ENCODE data around the gene AKR7A2.

Gene AKR7A2

GRCh38 chr1:19311931-19312781 is at the start of gene AKR7A2, which contains the start of gene SLC66A1:
Gene AKR7A2 (minus strand): TSS chr1:19312144. CDS start chr1:19312124, 20 bp downstream.
Gene SLC66A1 (plus strand): TSS chr1:19312326. CDS start chr1:19317678, 5,352 bp downstream.
- DNase-seq (ENCODE audit: low spot score), result peak; percentile 100

- DNase-seq (ENCODE audit: low spot score), result no peak
Measured at GRCh38 chr1:19360843-19361610, 49.1 kb upstream of the AKR7A2 start.

- no peak for DNase-seq (ENCODE audit: low spot score)
Measured at GRCh38 chr1:19360432-19360831, 48.5 kb upstream of the AKR7A2 start.

DNA sequence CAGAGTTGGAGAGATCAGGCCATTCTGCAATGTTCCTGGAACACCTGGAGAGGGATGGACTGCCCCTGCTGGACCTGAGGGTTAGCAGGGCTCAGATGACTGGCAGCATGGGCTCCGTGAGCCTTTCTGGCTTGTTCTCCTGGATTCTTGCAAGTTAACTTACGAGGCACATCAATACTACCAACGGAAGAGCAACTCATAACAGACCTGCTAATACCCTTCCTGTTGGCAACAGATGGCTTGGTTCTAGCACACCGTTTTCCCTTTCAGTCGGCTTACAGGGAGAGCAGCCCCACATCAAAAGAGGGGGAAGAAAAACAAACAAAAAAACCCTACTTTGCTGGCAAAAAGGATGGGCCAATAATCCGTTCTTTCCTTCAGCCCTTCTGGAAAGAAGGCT is 48.1 kb upstream of the AKR7A2 start:
- DNase-seq (ENCODE audit: low spot score), result no peak

- DNase-seq (ENCODE audit: low spot score), result no peak
Measured at GRCh38 chr1:19359357-19359756, 47.4 kb upstream of the AKR7A2 start.

DNA sequence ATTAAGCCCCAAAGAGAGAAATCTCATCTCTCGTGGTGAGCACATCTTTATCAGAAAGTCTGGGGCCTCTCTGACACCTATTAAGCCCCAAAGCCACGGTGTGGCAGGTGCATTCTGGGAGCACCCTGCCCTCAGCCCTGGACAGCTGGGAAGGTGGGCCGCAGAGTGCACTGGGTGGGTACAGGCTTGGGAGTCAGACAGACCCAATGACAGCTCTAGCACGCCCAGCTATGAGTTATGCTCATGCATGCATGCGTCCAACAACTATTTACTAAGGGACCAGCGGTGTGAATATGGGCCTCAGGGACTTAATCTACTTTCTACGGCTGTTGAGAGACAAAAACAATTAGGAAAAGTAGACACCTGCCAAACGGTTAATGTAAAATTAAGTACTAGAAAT is 46.8 kb upstream of the AKR7A2 start:
- DNase-seq (ENCODE audit: low spot score), result no peak

DNA sequence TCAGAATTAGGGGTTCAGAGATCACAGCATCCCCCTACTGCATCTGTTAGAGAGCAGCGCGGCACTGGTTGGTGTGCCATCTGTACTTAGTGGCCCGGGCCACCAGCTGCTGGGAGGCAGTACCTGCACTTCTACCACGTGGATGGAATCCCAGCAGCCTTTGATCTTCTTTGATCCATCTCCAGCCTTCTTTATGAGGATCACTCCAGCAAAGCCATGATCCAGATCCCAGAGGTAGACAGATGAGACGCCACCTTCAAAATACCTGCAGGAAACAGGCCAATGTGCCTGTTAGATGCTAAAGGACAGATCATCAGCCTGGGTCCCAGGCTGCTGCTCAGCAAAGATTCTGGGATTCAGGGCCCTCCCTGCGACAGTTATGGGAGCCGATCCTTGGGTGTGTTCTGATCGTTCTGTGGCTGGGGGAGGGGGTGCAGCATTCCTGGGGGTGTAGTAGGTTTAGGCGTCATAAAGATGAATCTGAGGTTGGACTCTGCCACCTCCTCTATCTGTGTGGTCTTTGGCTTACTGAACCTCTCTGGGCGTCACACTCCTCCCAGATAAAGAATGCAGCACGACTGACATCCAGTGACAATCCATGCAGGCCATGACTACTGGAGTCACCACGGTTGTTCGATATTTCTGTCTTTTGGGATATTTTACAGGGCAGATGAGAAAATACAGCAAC is 45.5 kb upstream of the AKR7A2 start:
- DNase-seq (ENCODE audit: low spot score), result no peak

GRCh38 chr1:19356266-19356665 is 44.3 kb upstream of the AKR7A2 start:
- DNase-seq (ENCODE audit: low spot score), result no peak

DNA sequence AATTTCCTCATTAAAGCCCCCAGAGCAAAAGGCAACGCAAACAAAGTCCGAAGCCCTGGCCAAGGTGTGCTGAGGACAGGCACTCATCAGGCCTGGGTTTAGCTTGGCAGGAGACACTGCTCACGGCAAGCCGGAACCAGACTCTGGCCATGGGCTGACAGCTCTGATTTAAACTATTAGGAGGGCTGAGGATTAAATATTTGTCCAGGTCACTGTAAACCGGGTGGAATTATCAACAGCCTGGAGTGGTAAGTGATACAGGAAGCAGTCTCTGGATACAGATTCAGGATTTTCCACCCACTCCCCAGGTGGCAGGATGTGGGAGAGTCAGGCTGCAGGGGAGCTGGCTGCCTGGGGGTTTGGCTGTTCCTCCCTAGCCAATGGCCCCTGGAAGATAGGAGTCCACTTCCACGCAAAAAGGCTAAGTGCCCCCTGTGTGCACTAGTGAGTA is 42.6 kb upstream of the AKR7A2 start:
- no peak for DNase-seq (ENCODE audit: low spot score)

DNA sequence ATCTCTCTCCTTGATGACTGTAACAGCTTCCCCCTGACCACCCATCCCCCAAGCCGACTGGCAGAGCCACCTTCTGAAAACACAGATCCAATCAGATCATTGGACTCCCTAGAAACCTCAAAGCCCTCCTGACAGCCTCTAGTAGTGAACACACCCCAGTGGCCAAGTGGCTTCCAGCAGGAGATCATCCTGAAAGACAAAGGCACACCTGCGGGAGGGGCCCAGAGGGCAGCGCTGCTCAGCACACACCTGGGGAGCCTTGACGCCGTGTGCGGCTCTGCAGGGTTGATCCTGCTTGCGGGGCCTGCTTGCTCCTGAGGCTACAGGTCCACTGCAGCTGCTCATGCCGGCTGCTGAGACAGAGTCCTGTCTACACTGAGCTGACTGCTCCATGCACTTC is 41.7 kb upstream of the AKR7A2 start:
- DNase-seq (ENCODE audit: low spot score), result peak; percentile 81

DNA sequence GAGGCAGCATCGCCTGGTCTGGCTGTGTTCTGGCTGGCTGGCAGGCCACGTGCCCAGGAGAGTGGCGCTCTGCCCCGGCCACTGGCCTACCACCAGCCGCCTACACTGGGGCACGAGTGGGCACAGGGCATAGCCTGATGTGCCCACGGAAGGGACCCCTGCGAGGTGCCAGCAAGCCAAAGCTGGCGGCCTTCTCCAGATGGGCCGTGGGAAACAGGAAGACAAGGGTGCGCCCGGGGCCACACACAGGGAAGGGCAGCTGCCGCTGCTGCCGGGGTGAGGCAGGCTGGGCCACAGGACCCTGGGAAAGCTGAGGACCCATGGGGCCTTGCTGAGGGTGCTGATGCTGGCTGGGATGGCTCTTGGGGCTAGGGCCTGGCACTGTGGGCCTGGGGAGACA is 40.9 kb upstream of the AKR7A2 start:
- no peak for DNase-seq (ENCODE audit: low spot score)

DNA sequence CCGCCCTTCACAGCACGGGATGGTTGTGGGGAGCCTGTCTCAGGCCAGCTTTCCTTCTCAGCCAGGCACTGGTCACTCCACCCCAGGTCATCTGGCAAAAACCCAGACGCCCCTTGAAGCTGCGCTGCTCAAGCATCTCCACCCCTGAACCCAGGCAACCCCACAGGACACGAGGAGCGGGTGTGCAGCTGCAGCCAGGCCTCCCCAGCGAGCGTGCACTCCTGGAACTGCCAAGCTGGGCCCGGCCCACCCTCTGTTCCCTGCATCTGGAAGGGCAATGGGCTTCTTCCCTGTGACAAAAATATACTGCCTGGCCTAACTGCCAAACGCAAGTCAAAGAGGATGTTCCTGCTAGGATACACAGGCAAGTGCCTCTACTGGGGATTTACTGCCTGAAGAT is 39.9 kb upstream of the AKR7A2 start:
- DNase-seq (ENCODE audit: low spot score), result no peak

DNA sequence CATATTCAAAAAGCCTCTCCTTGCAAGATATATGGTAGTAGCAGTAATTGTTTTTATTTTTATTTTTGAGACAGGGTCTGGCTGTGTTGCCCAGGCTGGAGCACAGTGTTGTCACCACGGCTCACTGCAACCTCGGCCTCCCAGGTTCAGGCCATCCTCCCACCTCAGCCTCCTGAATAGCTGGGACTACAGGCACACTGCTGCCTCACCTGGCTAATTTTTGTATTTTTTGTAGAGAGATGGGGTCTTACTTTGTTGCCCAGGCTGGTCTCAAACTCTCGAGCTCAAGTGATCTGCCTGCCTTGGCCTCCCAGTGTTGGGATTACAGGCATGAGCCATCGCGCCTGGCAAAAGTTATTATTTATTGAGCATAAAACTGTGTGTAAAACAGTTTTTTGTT is 38.6 kb upstream of the AKR7A2 start:
- DNase-seq (ENCODE audit: low spot score), result no peak

DNA sequence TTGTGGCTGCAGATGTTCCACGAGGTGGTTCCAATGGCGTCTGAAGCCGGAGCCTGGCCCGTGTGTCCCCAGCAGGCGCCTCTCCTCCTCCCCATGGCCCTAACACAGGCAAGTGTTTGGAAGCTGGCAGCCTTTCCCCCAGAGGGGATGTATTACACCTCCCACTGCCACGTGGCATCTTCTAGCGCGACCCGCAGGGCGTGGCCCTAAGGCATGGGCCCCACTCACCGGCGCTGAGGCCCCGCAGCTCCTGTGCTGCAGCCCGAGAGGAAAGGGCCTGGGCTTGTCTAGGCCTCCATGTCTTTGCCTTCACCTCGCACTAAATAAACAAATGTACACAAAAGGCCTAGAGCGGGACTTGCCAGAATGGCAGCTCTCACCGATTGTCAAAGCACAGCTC is 38.1 kb upstream of the AKR7A2 start:
- no peak for DNase-seq (ENCODE audit: low spot score)

DNA sequence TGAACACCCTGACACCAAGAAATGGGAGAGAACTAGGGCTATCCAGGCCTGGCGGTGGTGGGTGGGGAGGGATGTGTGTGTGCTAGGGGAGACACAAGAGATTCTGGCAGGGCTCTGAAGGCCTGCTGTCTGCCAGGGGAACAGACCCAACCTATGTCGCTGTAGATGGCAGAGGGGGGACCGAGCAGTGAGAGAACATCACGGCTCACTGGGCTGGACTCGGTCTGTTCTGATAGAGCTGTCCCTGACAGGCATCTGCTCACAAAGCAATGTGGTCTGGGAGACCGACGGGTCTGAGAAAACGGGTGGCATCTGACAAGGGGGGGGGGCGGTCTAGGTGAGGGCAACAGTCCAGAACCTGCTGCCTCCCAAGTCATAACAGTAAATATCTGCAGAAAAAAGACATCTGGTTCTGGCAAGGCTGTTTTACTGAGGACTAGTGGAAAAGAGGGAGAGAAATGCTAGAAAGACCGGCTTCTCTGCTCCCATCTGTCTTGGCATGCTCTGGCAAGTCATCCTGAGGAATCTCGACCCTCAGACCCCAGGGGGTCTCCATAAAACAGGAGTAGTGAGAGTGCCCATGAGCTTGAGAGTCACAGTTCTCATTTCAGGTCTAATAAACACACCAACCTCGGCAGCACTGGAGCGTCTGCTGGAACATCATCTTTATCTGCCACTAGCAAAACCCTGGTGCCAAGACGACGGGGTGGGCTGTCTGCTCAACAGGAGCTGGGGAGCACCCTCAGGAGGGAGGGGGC is 36.7 kb upstream of the AKR7A2 start:
- no peak for DNase-seq (ENCODE audit: low spot score)

DNA sequence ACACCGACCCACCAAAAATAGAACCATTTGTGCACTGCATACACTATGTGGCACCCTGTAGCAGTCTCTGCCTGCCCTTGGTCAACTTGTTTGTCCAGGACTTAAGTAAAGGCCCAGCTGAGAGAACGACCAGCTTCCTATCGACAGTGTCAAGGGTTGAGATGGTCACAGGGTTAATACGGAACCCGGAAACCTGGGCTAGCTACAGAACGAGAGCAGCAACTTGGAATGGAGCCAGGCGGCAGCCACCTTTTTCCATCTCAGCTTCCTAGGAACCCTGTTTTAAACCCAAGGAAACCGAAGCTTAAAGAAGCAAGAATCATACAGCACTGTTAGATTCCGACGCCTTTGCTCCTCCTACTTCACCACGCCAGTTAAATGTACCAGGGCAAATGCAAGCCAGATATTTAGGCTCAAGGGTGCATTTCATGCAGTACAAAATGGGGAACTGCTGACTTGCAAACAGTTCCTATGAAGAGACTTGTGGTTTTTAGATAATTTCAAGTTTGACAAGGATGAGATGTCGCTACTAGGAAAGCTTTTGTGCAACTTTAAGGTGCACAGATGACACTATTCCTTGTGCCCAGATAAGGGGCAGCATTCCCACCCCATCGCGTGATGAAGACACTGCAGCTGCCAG is 35.7 kb upstream of the AKR7A2 start:
- no peak for DNase-seq (ENCODE audit: low spot score)

- DNase-seq (ENCODE audit: low spot score), result no peak
Measured at GRCh38 chr1:19346026-19346425, 34.1 kb upstream of the AKR7A2 start.

GRCh38 chr1:19345391-19345790 is 33.4 kb upstream of the AKR7A2 start:
- no peak for DNase-seq (ENCODE audit: low spot score)

- no peak for DNase-seq (ENCODE audit: low spot score)
Measured at GRCh38 chr1:19344831-19345230, 32.9 kb upstream of the AKR7A2 start.

GRCh38 chr1:19344372-19344810 is 32.4 kb upstream of the AKR7A2 start:
- DNase-seq (ENCODE audit: low spot score), result peak; percentile 83

Data from iPS-NIHi11 (cell line).